Mucosa of descending colon (tissue), 3 donors: ENCODE measurements around the gene PRKG1. TPM values are rescaled to one million over a fixed set of nuclear protein-coding genes. Genes with fewer than 3 reads are reported as not detected.
A peak's percentile ranks its signal among the peaks of the same experiment; 100 is the strongest.

Experiments
- ATAC-seq: fragments of 200-7000 bp; cut with Tn5 transposase; one replicate; pipeline ENCODE4 v1.9.1; 2020; ENCODE audit warnings: mild to moderate bottlenecking, moderate library complexity
- DNase-seq, 3 donors: peaks; one replicate each; pipeline ENCODE4 v3.0.0-alpha.2; 2020
- H3K36me3 ChIP-seq: fragments of 200-600 bp; one replicate; pipeline ENCODE4 v1.8.0; 2021; ENCODE audit warnings: low read depth, mild to moderate bottlenecking
- H3K4me1 ChIP-seq: fragments of 200-600 bp; one replicate; pipeline ENCODE4 v1.8.0; 2021; ENCODE audit warnings: low read depth, mild to moderate bottlenecking
- H3K4me3 ChIP-seq: fragments of 200-600 bp; one replicate; pipeline ENCODE4 v1.8.0; 2021; ENCODE audit warnings: mild to moderate bottlenecking
- H3K9me3 ChIP-seq: fragments of 200-600 bp; one replicate; pipeline ENCODE4 v1.8.0; 2021; ENCODE audit warnings: mild to moderate bottlenecking
- CTCF ChIP-seq: fragments of 200-600 bp; IDR thresholded peaks from one replicate; pipeline ENCODE4 v1.8.0; 2022; ENCODE audit warnings: antibody characterized with exemption, mild to moderate bottlenecking
- intact Hi-C, 2 donors: fragments of 100-400 bp; cut with DNase I in 1 of 2; cut with micrococcal nuclease in 1 of 2; formaldehyde crosslinking; loops; one replicate each; pipeline versions ENCODE4 v1.11.0 to v1.11.1; 2022; cut with DNase I, micrococcal nuclease
- total RNA-seq, 3 donors: library from RNA; stranded (reverse); fragmentation: NEBNext Ultra II Directional in 2 of 3; extraction: Animal tissue kit (Norgen Biotek cat#: 25700) in 2 of 3; gene quantifications; one replicate each; pipeline versions ENCODE4 v1.2.1 to v1.2.4, GENCODE V29; 2021 to 2023
- donor health status: DM: no; HTN: no; CAD: no; lungs with moderate emphysema.
- donor health status: DM: no; HTN: no; CAD: no.
- donor health status: DM: no; HTN: yes; CAD: no.

Gene PRKG1
- total RNA-seq, 3 donors from 2014 or later, result 17.1 to 55.6 (median 21.1) TPM

- DNase-seq (no peak), ATAC-seq (peak; percentile 36)
- H3K4me1 ChIP-seq, result no peaks in the 10 kb centered on the region
- H3K4me3 ChIP-seq, result no peak overlapping the region
- no peak for TF ChIP-seq CTCF
- intact Hi-C loops, result no loop called here
- no peaks in the 10 kb centered on the region for H3K36me3 ChIP-seq
- no peaks in the 10 kb centered on the region for H3K9me3 ChIP-seq
These were observed 29.4 kb downstream of the PRKG1 start for GRCh38 chr10:51103554-51104217.

- intact Hi-C loops, result no loop called here
- H3K36me3 ChIP-seq, result no peaks in the 10 kb centered on the region
These were observed 32.1 kb downstream of the PRKG1 start for GRCh38 chr10:51106311-51106945.

GRCh38 chr10:51108406-51108805, 34.1 kb downstream of the PRKG1 start:
- H3K4me1 ChIP-seq, result peaks cover 2% of the 10 kb centered on the region
- H3K36me3 ChIP-seq, result no peaks in the 10 kb centered on the region
- intact Hi-C loops, result no loop called here
- H3K9me3 ChIP-seq, result no peaks in the 10 kb centered on the region
- TF ChIP-seq CTCF, result no peak
- DNase-seq (no peak), ATAC-seq (no peak)
- H3K4me3 ChIP-seq, result no peak overlapping the region

More at GRCh38 chr10:51106311-51106945, 32.1 kb downstream of the PRKG1 start:
- TF ChIP-seq CTCF, result no peak
- ATAC-seq (no peak), DNase-seq (no peak)
- Histone ChIP-seq H3K4me1 (no peaks in the 10 kb centered on the region), H3K9me3 (no peaks in the 10 kb centered on the region), H3K4me3 (no peak overlapping the region)

- no peak for TF ChIP-seq CTCF
- Histone ChIP-seq H3K4me1 (peaks cover 2% of the 10 kb centered on the region), H3K36me3 (no peaks in the 10 kb centered on the region), H3K4me3 (no peak overlapping the region), H3K9me3 (no peaks in the 10 kb centered on the region)
- no peak for ATAC-seq
- DNase-seq, result no peak
- intact Hi-C loops, result no loop called here
These were observed 35.7 kb downstream of the PRKG1 start for GRCh38 chr10:51109801-51110533.

GRCh38 chr10:51112013-51112412, 37.7 kb downstream of the PRKG1 start:
- Histone ChIP-seq H3K4me1 (peaks cover 2% of the 10 kb centered on the region), H3K4me3 (no peak overlapping the region), H3K9me3 (no peaks in the 10 kb centered on the region), H3K36me3 (no peaks in the 10 kb centered on the region)
- intact Hi-C loops, result no loop called here
- no peak for TF ChIP-seq CTCF
- ATAC-seq, result peak; percentile 16
- DNase-seq, result no peak
